ELR (cell line): ENCODE data around the gene CRB2.

Experiments
- DNase-seq: peaks from one replicate; pipeline ENCODE4 v3.0.0-alpha.2; 2015; ENCODE audit warnings: low read depth

CRB2 gene

DNA sequence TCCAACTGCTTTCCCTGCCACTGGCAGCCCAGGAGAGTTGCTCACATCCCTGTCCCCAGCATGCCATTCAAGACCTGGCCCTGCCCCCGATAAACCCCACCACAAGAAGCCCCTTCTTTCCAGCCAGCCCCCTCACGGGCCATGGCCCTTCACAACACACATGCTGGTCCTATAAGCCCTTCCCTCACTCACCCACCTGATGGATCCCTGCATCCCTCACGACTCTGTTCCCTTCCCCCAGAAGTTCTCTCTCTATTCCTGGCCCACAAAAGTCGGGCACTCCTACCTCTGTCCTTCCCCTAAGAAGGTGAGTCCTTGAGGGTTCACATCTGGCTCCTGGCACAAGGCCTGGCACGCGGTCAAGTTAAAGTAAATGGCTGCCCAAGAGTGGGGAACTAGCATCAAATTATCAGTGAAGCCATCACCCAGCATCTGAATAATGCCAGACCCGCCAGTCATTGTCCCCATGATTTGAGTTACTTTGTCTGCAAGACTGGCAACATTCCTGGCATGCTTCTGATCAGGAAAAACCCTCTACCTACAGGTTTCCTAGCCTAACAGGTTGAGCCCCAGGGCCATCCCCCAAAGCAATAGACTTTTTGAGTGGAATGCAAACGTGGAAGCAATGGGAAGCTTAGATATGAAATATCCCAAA is 65.9 kb downstream of the CRB2 start:
- no peak for DNase-seq

DNA sequence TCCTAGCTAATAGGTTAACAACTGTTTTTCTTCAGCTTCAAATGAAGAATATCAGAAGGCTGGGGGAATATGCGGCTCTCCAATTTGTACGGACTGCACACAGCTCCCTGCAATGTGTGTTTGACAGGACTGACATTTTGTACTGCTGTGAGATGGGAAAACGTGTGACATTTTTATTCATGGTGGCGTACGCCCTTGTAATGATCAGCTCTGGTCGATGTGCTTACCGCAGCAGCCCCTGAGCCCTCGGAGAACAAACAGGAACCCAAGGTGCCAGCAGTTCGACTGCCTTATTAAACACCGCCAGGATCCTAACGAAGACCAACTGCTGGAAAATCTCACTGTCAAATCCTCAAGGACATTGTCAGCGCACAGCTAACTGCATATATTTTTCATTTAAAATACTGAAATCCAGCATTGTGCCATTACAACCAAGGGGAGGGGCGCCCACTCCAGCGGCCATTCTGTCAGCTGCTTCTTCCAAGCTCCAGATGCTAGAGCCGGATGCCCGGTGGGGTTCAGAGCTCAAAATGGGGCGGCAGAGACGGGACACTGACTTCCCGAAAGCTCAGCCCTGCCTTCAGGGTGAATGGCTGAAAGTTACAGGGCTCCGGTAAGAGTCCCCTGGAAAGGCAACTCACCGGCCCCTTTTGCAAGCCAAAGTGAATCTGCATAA is 66.8 kb downstream of the CRB2 start:
- no peak for DNase-seq

GRCh38 chr9:123423311-123423640 is 67.3 kb downstream of the CRB2 start:
- no peak for DNase-seq

- no peak for DNase-seq
These were observed 68.1 kb downstream of the CRB2 start for GRCh38 chr9:123424131-123424530.

DNA sequence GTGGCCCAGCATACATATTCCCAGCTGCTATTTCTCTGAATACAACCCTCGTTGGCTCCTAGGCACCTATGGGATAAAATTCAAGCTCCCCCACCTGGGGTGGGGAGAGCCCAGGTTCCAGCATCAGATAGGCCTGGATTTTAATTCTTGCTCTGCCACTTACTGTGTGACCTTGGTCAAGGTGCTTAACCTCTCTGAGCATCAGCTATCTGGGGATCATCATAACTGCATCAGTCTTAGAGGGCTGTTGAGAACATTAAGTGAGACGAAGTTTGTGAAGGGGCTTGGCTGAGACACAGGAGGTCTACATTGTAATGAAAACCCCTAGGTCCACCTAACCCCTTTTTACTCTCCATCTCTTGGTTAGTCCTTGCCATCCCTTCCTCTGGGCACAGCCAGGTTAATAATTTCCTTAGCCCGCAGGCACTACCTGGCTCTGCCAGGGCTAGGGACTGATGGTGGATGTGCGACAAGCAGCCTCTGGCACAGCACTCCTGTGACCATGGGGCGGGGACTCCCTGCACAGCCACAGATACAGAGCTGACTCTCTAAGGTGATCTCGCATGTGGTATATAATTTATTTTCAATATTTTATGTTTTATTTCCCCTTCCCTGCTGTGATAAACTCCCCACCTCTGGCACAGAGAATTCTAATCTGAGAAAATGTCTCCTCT is 68.7 kb downstream of the CRB2 start:
- DNase-seq, result no peak

- no peak for DNase-seq
These were observed 69.3 kb downstream of the CRB2 start for GRCh38 chr9:123425261-123425821.

GRCh38 chr9:123425836-123426365 is 69.9 kb downstream of the CRB2 start:
- no peak for DNase-seq

- DNase-seq, result no peak
These were observed 70.4 kb downstream of the CRB2 start for GRCh38 chr9:123426406-123426805.
